DOHH2 (cell line): ENCODE results near the gene CTSG.

Experiments used
- H3F3A ChIP-seq: fragments of 200-600 bp; sonication (generic), shearing (Covaris generic); 2 replicates; pipeline ENCODE4 v1.6.0; 2016; ENCODE audit warnings: antibody characterized with exemption, mild to moderate bottlenecking; ENCODE audit not compliant: control insufficient read depth, insufficient read depth
- H3K27ac ChIP-seq: fragments of 200-600 bp; sonication (generic); 2 replicates; pipeline ENCODE4 v1.5.1; 2014; ENCODE audit warnings: low read depth, mild to moderate bottlenecking, low read length, moderate library complexity
- H3K27me3 ChIP-seq: fragments of 200-600 bp; sonication (generic); 2 replicates; pipeline ENCODE4 v1.6.1; 2014; ENCODE audit warnings: mild to moderate bottlenecking, low read length, mixed read lengths; ENCODE audit not compliant: control insufficient read depth
- H3K36me3 ChIP-seq: fragments of 200-600 bp; sonication (generic); 2 replicates; pipeline ENCODE4 v1.6.1; 2014; ENCODE audit warnings: mild to moderate bottlenecking, low read length, moderate library complexity, mixed read lengths; ENCODE audit not compliant: control insufficient read depth
- H3K4me1 ChIP-seq: fragments of 200-600 bp; sonication (generic); 2 replicates; pipeline ENCODE4 v1.6.1; 2014; ENCODE audit warnings: mild to moderate bottlenecking, low read length, mixed read lengths; ENCODE audit not compliant: control insufficient read depth
- H3K4me2 ChIP-seq: fragments of 200-600 bp; sonication (generic); 2 replicates; pipeline ENCODE4 v1.6.0; 2014; ENCODE audit warnings: mild to moderate bottlenecking, low read length, moderate library complexity
- H3K4me3 ChIP-seq: fragments of 200-600 bp; sonication (generic); 2 replicates; pipeline ENCODE4 v1.5.1; 2014; ENCODE audit warnings: mild to moderate bottlenecking, low read length, mixed read lengths
- H3K79me2 ChIP-seq: fragments of 200-600 bp; sonication (generic); 2 replicates; pipeline ENCODE4 v1.6.1; 2014; ENCODE audit warnings: mild to moderate bottlenecking, low read length, mixed read lengths; ENCODE audit not compliant: control insufficient read depth
- H3K9me2 ChIP-seq: fragments of 200-600 bp; sonication (generic); replicated peaks from 2 replicates; pipeline ENCODE4 v1.6.1; 2014; ENCODE audit warnings: mild to moderate bottlenecking, low read length, mixed read lengths; ENCODE audit not compliant: control insufficient read depth
- H3K9me3 ChIP-seq: fragments of 200-600 bp; sonication (generic); 2 replicates; pipeline ENCODE4 v1.6.1; 2014; ENCODE audit warnings: antibody characterized with exemption, low read length, mixed read lengths; ENCODE audit not compliant: control insufficient read depth, insufficient read depth
- H4K20me1 ChIP-seq: fragments of 200-600 bp; sonication (generic); 2 replicates; pipeline ENCODE4 v1.6.0; 2014; ENCODE audit warnings: low read depth, mild to moderate bottlenecking, antibody characterized with exemption, low read length, moderate library complexity; ENCODE audit not compliant: control insufficient read depth, insufficient read depth
- CTCF ChIP-seq: fragments of 200-600 bp; sonication (generic); IDR thresholded peaks from one replicate; pipeline ENCODE4 v1.5.1; 2014; ENCODE audit warnings: antibody characterized with exemption, mild to moderate bottlenecking, low read depth, low read length; ENCODE audit not compliant: poor library complexity, severe bottlenecking
- EZH2phosphoT487 ChIP-seq: fragments of 200-600 bp; sonication (generic); IDR thresholded peaks from 2 replicates; pipeline ENCODE4 v1.6.1; 2017; ENCODE audit warnings: borderline replicate concordance, mild to moderate bottlenecking, antibody characterized with exemption, low read length, moderate library complexity, mixed read lengths

CTSG gene

GRCh38 chr14:24576771-24577170 lies 721 bp upstream of the CTSG start:
- H4K20me1 ChIP-seq = no peaks in the 10 kb centered on the region
- no peaks in the 10 kb centered on the region for H3K4me1 ChIP-seq
- H3K4me3 ChIP-seq = no peak overlapping the region
- H3K36me3 ChIP-seq = no peaks in the 10 kb centered on the region
- no peaks in the 10 kb centered on the region for H3K79me2 ChIP-seq
- no peak overlapping the region for H3K27ac ChIP-seq
- H3K9me3 ChIP-seq = no peaks in the 10 kb centered on the region
- H3F3A ChIP-seq = no peaks in the 10 kb centered on the region
- no peak overlapping the region for H3K4me2 ChIP-seq
- H3K27me3 ChIP-seq = no peaks in the 10 kb centered on the region
- H3K9me2 ChIP-seq = no peaks in the 10 kb centered on the region
- TF ChIP-seq CTCF = no peak
- TF ChIP-seq EZH2phosphoT487 = no peak

DNA sequence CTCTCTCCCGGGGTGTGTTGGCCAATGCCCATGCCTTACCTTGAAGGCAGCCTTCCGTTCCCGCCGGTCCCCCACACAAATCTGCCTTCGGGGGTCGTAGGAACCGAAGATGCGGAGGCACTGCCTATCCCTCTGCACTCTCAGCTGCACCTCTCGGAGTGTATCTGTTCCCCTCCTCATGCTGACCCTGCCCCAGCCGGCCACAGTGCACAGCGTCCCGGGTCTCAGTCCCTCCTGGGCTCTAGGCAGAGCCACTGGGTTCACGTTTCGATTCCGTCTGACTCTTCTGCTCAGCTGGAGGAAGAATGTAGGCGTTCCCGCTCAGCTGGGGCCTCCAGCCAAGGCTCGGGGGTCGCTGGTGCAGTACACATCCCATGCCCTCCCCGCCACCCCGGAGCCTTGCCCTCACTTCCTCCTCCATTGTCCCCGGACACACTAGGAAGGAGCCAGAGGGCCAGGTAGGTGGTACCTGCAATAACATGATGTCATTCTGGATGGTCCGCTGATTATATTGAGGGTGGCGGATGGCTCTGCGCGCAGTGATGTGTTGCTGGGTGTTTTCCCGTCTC lies 1.8 kb downstream of the CTSG start:
- H3F3A ChIP-seq = no peaks in the 10 kb centered on the region
- no peaks in the 10 kb centered on the region for H4K20me1 ChIP-seq
- H3K36me3 ChIP-seq = no peaks in the 10 kb centered on the region
- no peaks in the 10 kb centered on the region for H3K9me3 ChIP-seq
- H3K27ac ChIP-seq = no peak overlapping the region
- H3K4me3 ChIP-seq = no peak overlapping the region
- H3K4me1 ChIP-seq = no peaks in the 10 kb centered on the region
- H3K9me2 ChIP-seq = no peaks in the 10 kb centered on the region
- H3K27me3 ChIP-seq = no peaks in the 10 kb centered on the region
- H3K4me2 ChIP-seq = no peak overlapping the region
- TF ChIP-seq EZH2phosphoT487 = no peak
- H3K79me2 ChIP-seq = no peaks in the 10 kb centered on the region

GRCh38 chr14:24566318-24566717 lies 9.7 kb downstream of the CTSG start:
- H3K27ac ChIP-seq = no peak overlapping the region
- no peaks in the 10 kb centered on the region for H3K9me2 ChIP-seq
- H3K4me2 ChIP-seq = no peak overlapping the region
- no peaks in the 10 kb centered on the region for H3K27me3 ChIP-seq
- H3K4me3 ChIP-seq = no peak overlapping the region
- no peak for TF ChIP-seq CTCF
- no peak for TF ChIP-seq EZH2phosphoT487
- H3F3A ChIP-seq = no peaks in the 10 kb centered on the region
- no peaks in the 10 kb centered on the region for H3K36me3 ChIP-seq
- no peaks in the 10 kb centered on the region for H3K79me2 ChIP-seq
- no peaks in the 10 kb centered on the region for H3K9me3 ChIP-seq
- no peaks in the 10 kb centered on the region for H4K20me1 ChIP-seq
- H3K4me1 ChIP-seq = no peaks in the 10 kb centered on the region

DNA sequence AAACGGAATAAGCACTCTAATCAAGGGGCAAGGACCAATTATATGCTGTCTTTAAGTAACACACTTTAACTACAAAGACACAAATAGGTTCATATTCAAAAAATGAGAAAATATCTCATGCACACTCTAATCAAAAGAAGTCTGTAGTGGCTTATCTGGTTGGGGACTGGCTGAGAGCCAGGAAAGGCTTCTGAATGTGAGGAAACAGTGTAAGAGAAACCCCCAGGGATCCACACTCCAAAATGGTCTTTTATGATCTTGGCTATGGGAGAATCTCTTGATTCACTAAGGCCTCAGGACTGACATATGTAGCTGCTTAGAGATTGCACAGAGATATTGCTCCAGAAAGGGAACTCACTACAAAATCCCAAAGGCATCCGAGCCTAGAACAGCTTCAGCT lies 10.3 kb downstream of the CTSG start:
- no peak overlapping the region for H3K27ac ChIP-seq
- H3K9me2 ChIP-seq = no peaks in the 10 kb centered on the region
- H3K36me3 ChIP-seq = no peaks in the 10 kb centered on the region
- no peaks in the 10 kb centered on the region for H4K20me1 ChIP-seq
- no peak for TF ChIP-seq CTCF
- TF ChIP-seq EZH2phosphoT487 = no peak
- no peak overlapping the region for H3K4me3 ChIP-seq
- H3K4me2 ChIP-seq = no peak overlapping the region
- no peaks in the 10 kb centered on the region for H3K4me1 ChIP-seq
- no peaks in the 10 kb centered on the region for H3K27me3 ChIP-seq
- H3F3A ChIP-seq = no peaks in the 10 kb centered on the region
- no peaks in the 10 kb centered on the region for H3K9me3 ChIP-seq
- H3K79me2 ChIP-seq = no peaks in the 10 kb centered on the region
